ENCODE results near the gene METRN.
"Not testable (repeated sequence)": the region's sequence is repeated elsewhere in the genome, so short reads cannot be mapped to it uniquely, and the experiment has no call there.

METRN gene

GRCh38 chr16:751152-752006 is 36.5 kb downstream of the METRN start:
- no peak for DNase-seq
- H3K27me3 ChIP-seq (replicated peaks; ENCODE audit: insufficient read depth, low read length): peaks cover 95% of the 10 kb centered on the region
- H3K4me2 ChIP-seq (ENCODE audit: low read depth, low read length): no peak overlapping the region

GRCh38 chr16:752007-752312 is 37.0 kb downstream of the METRN start:
- no peak for TF ChIP-seq CTCF (IDR thresholded peaks at IDR 0.05; ENCODE audit: low read length)
- no peak for TF ChIP-seq EZH2phosphoT487 (IDR thresholded peaks at IDR 0.05; ENCODE audit: low read length)
- TF ChIP-seq EZH2 (optimal IDR thresholded peaks at IDR 0.05; ENCODE audit: low read depth, low read length): no peak
- H3K4me1 ChIP-seq (ENCODE audit: low read length): no peaks in the 10 kb centered on the region
- no peaks in the 10 kb centered on the region for H3F3A ChIP-seq (ENCODE audit: insufficient read depth, low read length)
- no peaks in the 10 kb centered on the region for H3K36me3 ChIP-seq (replicated peaks; ENCODE audit: insufficient read depth, low read length)
- peaks cover 96% of the 10 kb centered on the region for H3K27me3 ChIP-seq (replicated peaks; ENCODE audit: insufficient read depth, low read length)
- no peak for DNase-seq
- no peak overlapping the region for H3K4me2 ChIP-seq (ENCODE audit: low read depth, low read length)
- H3K9me2 ChIP-seq (replicated peaks; ENCODE audit: insufficient read depth, low read length): no peaks in the 10 kb centered on the region
- H4K20me1 ChIP-seq (ENCODE audit: insufficient read depth, low read length): no peaks in the 10 kb centered on the region
- no peak overlapping the region for H3K9ac ChIP-seq (ENCODE audit: low read length)
- no peak overlapping the region for H3K4me3 ChIP-seq (ENCODE audit: low read length)
- H2AFZ ChIP-seq (ENCODE audit: low read length): no peak overlapping the region
- H3K79me2 ChIP-seq (ENCODE audit: low read length): no peaks in the 10 kb centered on the region
- no peaks in the 10 kb centered on the region for H3K9me3 ChIP-seq (replicated peaks; ENCODE audit: insufficient read depth, low read length)
- no peak overlapping the region for H3K27ac ChIP-seq (ENCODE audit: low read length)

More at GRCh38 chr16:751152-752006, 36.5 kb downstream of the METRN start:
- Histone ChIP-seq H3K9me2 (replicated peaks; ENCODE audit: insufficient read depth, low read length) (no peaks in the 10 kb centered on the region), H3K4me3 (ENCODE audit: low read length) (no peak overlapping the region), H3K79me2 (ENCODE audit: low read length) (no peaks in the 10 kb centered on the region), H3K36me3 (replicated peaks; ENCODE audit: insufficient read depth, low read length) (no peaks in the 10 kb centered on the region), H3K27ac (ENCODE audit: low read length) (no peak overlapping the region), H3K9me3 (replicated peaks; ENCODE audit: insufficient read depth, low read length) (no peaks in the 10 kb centered on the region), H3K9ac (ENCODE audit: low read length) (no peak overlapping the region), H3F3A (ENCODE audit: insufficient read depth, low read length) (no peaks in the 10 kb centered on the region), H2AFZ (ENCODE audit: low read length) (no peak overlapping the region), H4K20me1 (ENCODE audit: insufficient read depth, low read length) (no peaks in the 10 kb centered on the region), H3K4me1 (ENCODE audit: low read length) (no peaks in the 10 kb centered on the region)
- no peak for TF ChIP-seq CTCF (IDR thresholded peaks at IDR 0.05; ENCODE audit: low read length)
- no peak for TF ChIP-seq EZH2 (optimal IDR thresholded peaks at IDR 0.05; ENCODE audit: low read depth, low read length)
- TF ChIP-seq EZH2phosphoT487 (IDR thresholded peaks at IDR 0.05; ENCODE audit: low read length): no peak

GRCh38 chr16:754121-754607 is 39.2 kb downstream of the METRN start:
- not testable (repeated sequence) for H4K20me1 ChIP-seq (ENCODE audit: insufficient read depth, low read length); H3F3A ChIP-seq (ENCODE audit: insufficient read depth, low read length); H3K9me2 ChIP-seq (replicated peaks; ENCODE audit: insufficient read depth, low read length); H3K27ac ChIP-seq (ENCODE audit: low read length); H3K79me2 ChIP-seq (ENCODE audit: low read length); H3K9ac ChIP-seq (ENCODE audit: low read length); H3K36me3 ChIP-seq (replicated peaks; ENCODE audit: insufficient read depth, low read length); DNase-seq; H3K4me1 ChIP-seq (ENCODE audit: low read length); H3K4me2 ChIP-seq (ENCODE audit: low read depth, low read length); H3K4me3 ChIP-seq (ENCODE audit: low read length); H3K9me3 ChIP-seq (replicated peaks; ENCODE audit: insufficient read depth, low read length); H2AFZ ChIP-seq (ENCODE audit: low read length)
- peaks cover 90% of the 10 kb centered on the region for H3K27me3 ChIP-seq (replicated peaks; ENCODE audit: insufficient read depth, low read length)

DNA sequence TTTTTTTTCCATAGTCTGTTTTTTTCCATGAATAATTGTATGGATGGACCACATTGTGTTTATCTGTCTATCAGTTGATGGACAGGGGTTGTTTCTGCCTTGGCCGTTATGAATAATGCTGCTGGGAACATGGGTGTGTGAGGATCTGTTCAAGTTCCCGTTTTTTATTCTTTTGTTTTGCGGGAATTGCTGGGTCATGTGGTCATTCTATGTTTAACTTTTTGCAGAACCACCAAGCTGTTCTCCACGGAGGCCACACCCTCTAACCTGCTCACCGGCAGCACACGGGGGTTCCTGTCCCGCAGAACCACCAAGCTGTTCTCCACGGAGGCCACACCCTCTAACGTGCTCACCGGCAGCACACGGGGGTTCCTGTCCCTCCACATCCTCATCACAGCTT is 39.7 kb downstream of the METRN start:
- H3K4me2 ChIP-seq (ENCODE audit: low read depth, low read length): no peak overlapping the region
- no peaks in the 10 kb centered on the region for H3K9me2 ChIP-seq (replicated peaks; ENCODE audit: insufficient read depth, low read length)
- no peaks in the 10 kb centered on the region for H3K36me3 ChIP-seq (replicated peaks; ENCODE audit: insufficient read depth, low read length)
- H3K27ac ChIP-seq (ENCODE audit: low read length): no peak overlapping the region
- H3K4me1 ChIP-seq (ENCODE audit: low read length): no peaks in the 10 kb centered on the region
- no peak overlapping the region for H3K9ac ChIP-seq (ENCODE audit: low read length)
- no peak for DNase-seq
- TF ChIP-seq CTCF (IDR thresholded peaks at IDR 0.05; ENCODE audit: low read length) (no peak), EZH2 (optimal IDR thresholded peaks at IDR 0.05; ENCODE audit: low read depth, low read length) (no peak), EZH2phosphoT487 (IDR thresholded peaks at IDR 0.05; ENCODE audit: low read length) (no peak)
- no peaks in the 10 kb centered on the region for H3K79me2 ChIP-seq (ENCODE audit: low read length)
- H3K9me3 ChIP-seq (replicated peaks; ENCODE audit: insufficient read depth, low read length): no peaks in the 10 kb centered on the region
- H3K27me3 ChIP-seq (replicated peaks; ENCODE audit: insufficient read depth, low read length): peaks cover 92% of the 10 kb centered on the region
- no peak overlapping the region for H2AFZ ChIP-seq (ENCODE audit: low read length)
- H4K20me1 ChIP-seq (ENCODE audit: insufficient read depth, low read length): no peaks in the 10 kb centered on the region
- no peak overlapping the region for H3K4me3 ChIP-seq (ENCODE audit: low read length)
- no peaks in the 10 kb centered on the region for H3F3A ChIP-seq (ENCODE audit: insufficient read depth, low read length)

Measured in MM.1S (cell line).